ELR (cell line): ENCODE measurements around the gene ATP6V1F.

Experiments
- DNase-seq: peaks from one replicate; pipeline ENCODE4 v3.0.0-alpha.2; 2015; ENCODE audit warnings: low read depth

Gene ATP6V1F

DNA sequence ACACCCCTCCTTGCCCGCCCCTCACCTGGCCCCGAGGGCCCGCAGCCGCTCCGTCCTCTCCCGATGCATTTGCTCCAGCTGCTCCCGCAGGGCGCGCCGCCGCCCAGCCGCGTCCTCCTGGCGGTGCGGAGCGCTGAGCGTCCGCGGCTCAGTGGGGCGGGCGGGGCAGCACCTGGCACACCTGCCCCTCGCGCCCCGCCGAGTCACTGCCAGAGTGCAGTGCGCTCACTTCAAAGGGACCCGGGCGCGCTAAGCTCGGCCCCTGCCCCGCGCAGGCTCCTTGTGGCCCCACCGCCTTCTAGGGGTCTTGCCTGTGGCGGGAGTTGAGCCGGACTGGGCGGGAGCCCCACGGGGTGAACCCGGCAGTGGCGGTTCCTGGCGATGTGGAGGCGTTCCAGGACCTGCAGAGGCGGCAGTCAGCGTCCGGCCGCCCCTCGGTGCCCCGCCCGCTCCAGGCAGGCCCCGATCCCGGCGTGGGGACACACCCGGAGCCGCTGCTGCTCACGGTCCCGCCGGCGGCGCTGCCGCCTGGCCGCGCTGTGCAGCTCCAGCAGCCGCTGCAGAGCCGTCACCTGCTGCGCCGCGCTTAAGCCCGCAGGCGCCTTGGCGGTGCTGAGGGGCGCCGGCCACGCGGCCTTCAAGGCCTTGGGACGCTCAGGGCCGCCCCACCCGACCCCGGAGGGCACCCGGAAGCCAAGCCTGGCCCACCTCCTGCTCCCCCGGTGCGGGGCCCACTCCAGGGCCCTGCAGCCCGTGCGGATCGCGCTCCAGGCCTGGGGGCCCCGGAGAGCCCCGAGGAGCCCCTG lies 6.7 kb downstream of the ATP6V1F start:
- DNase-seq: peak; percentile 45

DNA sequence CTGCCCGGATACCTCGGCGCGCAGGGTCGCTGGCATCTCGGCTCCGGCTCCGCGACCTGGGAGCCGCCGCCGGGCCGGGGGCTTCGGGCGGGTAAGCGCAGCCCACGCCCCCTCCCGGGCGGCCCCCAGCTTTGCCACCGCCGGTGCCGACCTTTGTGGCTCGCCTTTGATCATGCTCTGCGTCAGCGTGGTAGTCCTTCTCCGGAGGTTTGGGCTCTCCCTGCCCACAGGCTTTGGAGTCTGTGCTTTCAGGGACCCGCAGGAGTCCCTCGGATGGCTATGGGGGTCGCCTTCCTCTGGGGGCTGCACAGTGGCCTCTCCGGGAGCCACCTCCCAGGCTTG lies 7.3 kb downstream of the ATP6V1F start:
- no peak for DNase-seq

DNA sequence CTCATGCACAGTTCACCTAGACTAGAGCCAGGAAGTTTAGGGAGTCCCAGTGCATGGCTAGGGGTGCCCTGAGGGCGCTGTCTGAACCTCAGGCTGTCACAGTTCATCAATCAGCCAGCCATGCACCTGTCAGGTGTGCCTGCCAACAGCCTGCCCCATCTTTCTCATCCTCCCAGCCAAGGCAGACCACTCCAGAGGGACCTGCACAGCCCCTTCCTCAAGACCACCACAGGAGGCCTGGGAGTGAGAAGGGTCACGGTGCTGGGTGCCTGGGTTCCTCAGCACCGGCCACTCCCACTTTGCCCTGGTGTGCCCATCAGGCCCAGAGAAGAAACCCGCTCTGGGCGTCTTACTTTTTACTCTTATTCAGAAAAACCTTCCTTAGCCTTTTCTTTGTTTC lies 8.4 kb downstream of the ATP6V1F start:
- no peak for DNase-seq

DNA sequence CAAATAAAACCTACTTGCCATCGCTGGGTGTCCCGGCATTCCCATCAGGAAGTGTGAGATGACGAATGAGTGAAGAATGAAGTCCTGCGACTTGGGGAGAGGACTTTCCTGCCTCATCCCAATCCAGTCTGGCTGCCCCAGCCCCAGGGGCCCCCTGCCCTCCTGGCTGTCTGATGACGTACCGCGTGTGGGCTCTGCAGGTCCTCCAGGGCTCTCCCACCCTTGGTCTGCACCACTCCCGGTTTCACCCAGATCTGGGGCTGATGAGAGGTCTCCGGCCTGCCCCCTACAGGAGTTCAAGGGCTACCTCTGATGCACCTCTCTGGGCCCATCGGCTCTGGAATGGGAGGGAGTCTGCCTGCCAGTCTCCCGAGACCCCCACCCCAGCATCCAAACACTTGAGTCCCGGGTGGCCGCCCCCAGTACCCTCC lies 9.8 kb downstream of the ATP6V1F start:
- peak; percentile 19 for DNase-seq

DNA sequence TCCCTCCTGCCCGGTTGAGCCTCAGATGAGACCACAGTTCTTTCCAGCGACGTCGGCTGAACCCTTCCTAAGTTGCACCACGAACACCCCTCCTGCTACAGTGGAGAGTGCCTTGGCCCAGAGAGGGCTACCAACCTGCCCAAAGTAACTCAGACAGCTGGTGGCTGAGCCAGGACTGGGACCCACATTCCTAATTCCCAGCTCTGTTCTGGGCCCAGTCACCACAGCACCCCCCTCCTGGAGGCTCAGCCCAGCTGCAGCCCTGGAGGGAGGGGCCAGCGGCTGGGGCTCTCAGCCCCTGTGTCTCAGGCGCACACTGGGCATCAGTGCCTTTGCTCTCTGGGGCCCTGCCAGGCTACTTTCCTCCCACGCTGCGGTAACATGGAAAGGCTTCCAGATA lies 10.6 kb downstream of the ATP6V1F start:
- DNase-seq: no peak

DNA sequence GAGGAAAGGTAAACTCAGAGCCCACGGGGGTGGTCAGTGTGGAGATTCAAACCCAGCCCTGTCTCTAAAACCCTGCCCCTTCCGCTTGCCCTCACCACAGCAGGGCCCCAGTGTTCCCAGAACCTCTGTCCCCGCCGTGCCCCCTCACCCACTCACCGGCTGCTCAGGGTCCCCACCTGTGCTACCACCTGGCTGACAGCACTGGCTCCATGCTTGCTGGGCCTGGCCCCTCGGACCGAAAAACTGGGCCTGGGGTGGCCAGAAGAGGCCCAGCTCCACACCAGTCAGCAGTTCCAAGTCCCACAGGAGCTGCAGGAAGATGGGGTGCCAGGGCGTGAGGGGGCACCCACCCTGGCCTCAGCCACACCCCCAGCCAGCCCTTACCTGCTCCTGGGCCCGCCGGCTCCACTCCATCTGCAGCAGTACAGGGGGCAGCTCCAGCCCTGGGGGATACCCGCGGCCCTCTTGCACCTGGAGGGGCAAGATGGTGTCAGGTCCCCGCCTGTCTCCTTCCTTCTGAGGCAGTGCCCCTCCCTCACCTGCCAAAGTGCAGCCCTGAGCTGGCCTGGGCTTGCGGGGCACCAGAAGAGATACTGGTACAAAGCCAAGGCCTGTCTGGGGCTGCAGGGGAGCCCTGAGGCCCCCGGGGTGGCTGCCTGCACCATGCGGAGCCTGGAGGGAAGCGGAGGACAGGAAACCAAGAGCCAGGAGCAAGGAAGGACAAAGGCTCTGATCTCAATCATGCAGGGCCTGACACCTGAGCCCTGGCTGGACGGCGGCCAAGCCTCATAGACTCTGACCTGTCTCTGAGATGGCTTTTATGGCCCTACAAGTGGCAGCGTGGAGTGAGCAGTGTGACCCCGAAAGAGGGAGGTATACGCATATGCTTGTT lies 11.7 kb downstream of the ATP6V1F start:
- DNase-seq: no peak

DNA sequence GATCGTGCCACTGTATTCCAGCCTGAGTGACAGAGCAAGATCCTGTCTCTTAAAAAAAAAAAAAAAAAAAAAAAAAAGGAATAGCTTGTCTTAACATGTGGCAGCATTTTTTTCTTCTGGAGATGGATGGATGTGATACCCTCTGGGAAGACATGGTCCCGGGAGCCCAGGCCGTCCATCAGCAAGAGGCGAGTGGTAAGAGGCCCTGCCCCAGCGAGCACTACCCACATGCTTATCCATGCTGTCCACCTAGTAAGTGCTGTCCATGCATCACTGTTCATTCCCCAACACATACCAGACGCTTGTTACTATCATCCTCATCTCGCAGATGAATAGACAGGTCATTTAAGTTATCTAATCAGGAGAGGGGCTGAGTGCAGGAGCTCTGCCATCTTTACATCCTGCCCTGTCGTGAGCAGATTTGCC lies 12.9 kb downstream of the ATP6V1F start:
- no peak for DNase-seq

DNA sequence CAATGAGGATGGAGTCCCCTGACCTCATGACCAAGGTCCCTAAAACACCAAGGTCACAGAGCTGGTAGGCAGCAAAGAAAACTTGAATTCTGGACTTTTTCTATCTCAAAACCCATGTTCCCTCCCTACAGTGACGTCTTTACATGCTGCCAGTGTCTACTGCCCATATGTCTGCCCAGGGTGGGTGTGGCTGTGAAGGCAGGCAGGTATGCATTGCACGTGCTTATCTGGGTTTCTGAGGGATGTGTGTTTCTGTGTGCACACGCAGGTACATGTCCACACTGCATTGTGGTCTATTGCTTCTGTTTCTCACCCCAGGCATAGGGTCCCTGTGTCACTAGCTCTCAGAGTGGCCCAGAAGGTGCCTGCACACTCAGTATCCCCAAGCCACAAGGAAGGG lies 13.5 kb downstream of the ATP6V1F start:
- DNase-seq: no peak

DNA sequence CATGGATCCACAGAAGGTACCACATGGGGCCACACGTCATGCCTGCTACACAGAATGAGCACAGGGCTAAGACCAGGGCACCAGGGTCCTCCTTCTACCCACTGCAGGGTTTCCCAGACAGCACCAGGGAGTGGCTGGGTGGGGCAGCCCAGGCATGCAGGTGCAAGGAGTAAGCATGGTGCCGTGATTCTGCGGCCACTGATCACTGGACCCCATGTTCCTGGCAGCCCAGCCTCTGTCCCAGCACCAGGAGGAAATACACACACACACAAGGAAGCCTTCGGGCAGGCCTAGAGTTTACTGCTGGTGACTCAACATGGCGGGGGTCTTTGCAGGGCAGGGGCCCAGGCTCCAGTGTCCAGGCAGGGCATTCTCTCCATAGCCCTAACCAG lies 13.9 kb downstream of the ATP6V1F start:
- DNase-seq: no peak

DNA sequence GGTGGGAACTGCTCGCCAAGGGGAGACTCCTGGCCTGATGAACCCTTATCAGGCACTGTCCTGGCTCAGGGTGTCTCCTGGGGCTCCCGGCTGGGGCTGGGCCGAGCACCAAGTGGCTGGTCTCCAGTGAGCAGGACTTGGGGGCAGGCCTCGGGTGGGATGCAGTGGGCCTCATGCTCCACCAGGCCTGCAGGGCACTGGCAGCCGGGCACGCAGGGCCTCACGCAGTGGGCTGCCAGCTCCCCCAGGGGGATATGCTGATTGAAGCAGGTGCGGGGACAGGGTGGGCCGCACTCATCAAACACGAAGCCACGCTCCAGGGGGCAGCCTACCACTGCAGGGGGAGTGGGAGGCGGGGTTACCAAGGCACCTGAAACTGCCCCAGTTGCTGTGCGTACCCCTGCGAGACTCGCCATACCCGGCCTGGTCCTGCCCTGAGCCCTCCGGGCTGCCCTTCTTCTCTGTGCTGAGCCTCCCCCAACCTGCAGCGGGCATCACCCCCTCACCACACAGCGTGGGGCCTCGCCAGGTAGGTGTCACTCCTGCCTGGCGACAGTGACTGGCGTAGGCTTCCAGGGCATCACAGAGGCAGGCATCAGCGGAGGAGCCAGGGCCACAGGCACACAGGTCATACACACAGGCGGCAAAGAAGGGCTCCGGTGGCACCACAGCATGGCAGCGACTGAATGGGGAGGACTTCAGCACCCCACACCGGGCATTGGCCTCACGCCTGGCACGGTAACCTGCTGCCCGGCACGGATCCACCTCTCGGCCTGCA lies 14.5 kb downstream of the ATP6V1F start:
- DNase-seq: no peak

DNA sequence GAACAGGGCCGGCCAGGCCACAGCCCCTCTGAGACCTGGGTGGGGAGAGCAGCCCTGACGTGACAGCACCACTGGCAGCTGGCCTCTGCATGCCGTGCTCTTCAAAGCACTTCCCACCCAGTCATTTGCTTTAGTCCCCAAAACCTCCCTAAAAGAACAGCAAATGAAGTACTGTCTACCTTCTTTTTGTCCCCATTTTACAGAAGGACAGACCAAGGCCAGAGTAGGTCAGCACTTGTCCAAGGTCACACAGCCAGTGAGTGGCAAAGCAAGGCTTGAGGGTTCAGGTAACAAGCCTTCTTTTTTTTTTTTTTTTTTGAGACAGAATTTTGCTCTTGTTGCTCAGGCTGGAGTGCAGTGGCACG lies 15.1 kb downstream of the ATP6V1F start:
- no peak for DNase-seq

DNA sequence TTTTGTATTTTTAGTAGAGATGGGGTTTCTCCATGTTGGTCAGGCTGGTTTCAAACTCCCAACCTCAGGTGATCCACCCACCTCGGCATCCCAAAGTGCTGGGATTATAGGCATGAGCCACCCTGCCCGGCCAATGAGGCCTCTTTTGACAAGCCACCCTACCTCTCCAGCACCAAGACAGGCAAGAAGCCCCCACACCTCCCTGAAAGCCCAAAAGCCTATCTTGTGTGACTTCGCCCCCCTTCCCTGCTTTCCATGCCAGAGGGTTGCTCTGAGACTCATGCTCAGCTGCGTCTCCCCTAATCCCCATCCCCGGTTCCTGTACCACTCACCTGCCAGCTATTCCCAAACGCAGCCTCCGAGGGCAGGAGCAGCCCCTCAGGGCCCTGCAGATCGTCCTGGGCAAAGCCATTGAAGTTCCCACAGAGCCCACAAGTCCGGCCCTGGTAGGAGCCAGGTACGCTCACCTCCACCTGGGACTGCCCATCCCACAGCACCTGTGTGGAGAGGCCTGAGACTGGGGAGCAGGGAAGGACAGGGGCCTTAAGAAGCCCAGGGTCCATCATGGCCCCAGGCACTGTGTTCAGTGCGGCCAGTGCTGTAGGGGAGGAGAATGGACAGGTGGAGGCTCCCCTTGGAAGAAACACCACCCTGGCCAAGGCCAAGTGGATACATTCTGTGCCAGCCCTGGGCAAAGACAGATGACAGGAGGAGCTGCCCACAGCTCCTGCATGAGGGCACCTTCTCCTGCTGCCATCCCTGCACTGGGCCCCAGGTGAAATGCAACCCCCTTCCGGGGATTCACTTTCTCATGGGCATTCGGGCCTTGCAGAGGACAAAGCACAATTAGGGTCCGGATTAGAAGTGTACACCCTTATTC lies 15.8 kb downstream of the ATP6V1F start:
- DNase-seq: no peak

DNA sequence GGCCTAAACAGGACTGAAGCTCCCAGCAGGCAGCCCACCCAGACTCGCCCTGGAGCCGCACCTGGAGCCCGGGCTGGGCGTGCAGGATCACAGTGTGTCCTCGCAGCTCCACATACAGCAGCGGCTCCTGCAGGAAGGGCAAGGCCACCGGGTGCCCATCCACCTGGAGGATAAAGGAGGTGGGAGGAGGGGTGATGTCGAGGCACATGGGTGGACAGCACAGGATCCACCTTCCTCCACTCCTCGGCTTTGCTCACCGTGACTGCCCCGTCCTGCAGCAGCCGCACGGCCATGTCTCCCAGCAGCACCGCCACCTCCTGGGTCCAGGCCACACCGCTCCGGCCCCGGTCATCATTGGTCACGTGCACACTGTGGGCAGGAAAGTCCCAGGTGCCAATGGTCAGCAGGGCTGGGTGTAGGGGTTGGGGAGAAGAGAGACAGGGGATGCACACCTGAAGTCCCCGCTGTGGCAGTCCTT lies 16.8 kb downstream of the ATP6V1F start:
- no peak for DNase-seq

DNA sequence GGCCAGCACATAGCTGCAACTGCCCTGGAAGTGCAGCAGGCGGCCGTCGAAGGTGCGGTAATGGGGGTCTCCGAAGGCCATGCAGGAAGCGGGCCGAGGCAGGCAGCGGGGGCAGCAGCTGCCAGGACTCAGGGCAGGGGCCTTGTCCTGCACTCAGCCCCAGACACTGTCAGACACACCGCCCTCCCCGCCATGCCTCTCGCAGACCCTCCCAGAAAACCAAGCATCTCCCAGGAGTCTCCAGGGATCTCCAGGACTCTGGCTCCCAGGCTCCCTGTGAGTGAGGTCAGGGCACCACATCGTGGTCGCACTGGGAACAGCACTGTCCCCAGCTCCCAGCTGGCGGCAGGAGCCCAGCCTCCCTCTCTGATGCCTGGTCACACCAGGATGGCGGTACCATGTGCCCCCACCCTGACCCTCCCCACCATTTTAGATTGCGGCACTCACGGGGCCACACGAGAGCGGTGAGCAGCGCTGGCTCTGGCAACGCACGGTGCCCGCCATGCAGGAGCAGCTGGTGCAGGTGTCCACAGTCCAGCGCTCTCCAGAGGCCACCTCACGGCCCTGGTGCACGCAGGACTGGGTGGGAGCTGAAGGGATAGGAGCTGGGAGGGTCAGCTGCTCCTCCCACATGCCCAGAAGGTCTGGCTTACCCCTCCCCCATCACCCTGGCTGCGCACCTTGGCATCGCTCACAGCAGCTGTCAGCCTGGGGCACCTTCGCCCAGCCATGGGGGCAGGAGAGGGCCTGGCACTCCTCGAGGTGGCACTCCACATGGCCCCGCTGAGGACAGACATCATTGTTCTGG lies 17.5 kb downstream of the ATP6V1F start:
- DNase-seq: peak; percentile 72

DNA sequence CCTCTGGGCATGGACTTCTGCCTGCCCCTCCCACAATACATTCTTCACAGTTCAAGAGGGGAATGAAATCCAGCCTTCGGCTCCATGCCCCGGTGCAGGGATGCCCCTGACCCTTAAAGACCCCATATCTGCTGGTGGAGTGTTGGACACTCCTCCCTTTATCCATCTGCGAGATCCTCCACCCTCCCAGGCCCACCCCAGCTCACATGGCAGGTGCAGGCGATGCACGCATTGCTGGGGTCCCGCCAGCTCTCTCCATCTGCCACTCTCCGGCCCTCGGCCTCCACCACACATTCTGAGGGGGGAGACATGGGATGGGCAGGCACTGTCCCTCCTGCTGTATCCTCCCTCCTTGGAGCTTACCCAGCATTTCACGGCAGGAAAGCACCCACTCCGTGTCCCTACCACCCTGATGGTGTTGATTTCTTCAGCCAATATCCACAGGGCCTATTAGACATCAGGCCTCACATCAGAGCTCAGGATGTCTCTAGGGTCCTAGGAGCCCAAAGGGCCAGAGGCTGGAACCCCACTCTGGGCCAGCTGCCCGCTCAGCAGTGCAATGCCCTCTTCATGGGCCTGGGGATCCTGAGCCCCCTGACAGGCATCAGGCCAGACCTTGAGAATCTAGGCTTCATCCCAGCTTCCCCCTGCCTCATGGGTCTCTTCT lies 18.3 kb downstream of the ATP6V1F start:
- DNase-seq: no peak

DNA sequence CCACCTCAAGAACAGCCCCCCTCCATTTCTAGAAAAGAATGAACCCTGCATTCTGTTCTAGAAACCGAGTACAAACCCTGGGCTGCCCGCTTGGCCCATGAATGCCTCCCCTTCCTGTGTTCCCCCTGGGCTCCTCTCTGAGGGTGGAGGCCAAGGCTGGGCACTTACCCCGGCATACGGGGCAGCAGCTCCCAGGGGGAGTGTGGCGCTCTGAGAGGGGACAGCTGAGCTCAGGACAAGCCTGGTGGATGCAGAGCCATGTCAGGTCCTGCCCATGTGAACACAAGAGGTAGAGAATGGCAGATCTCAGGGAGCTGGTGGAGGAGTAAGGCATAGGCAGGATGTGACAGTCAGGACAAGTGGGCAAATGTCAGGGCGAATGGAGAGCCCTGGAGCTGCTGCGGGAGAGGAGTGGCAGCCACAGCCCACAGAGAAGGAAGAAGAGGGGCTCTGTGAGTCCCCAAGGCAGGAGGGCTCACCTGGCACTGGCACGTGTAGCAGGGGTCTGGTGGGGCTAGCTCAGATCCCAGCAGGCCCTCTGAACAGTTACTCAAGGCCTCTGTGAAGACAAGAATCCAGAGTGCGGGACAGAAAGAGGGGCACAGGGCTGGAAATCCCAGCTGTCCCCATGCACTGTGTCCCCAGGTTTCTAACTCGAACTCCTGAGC lies 18.9 kb downstream of the ATP6V1F start:
- no peak for DNase-seq

DNA sequence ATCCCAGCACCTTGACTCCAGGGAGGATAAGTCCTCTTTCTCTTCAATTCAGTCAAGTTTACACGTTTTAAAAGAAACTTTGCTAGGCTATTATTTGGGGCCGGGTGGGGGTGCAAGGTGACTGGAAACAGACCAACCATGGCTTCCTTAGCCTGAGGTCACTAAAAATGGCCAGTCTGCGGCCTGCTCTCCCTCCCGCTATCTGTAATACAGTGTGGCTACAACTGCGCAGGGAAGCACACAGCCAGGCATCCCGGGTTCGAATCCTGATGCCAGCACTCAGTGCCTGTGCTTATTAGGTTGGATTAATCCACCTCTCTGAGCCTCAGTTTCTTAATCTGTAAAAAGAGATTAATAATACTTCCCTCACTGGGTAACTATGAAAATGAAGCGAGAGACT lies 19.5 kb downstream of the ATP6V1F start:
- no peak for DNase-seq

DNA sequence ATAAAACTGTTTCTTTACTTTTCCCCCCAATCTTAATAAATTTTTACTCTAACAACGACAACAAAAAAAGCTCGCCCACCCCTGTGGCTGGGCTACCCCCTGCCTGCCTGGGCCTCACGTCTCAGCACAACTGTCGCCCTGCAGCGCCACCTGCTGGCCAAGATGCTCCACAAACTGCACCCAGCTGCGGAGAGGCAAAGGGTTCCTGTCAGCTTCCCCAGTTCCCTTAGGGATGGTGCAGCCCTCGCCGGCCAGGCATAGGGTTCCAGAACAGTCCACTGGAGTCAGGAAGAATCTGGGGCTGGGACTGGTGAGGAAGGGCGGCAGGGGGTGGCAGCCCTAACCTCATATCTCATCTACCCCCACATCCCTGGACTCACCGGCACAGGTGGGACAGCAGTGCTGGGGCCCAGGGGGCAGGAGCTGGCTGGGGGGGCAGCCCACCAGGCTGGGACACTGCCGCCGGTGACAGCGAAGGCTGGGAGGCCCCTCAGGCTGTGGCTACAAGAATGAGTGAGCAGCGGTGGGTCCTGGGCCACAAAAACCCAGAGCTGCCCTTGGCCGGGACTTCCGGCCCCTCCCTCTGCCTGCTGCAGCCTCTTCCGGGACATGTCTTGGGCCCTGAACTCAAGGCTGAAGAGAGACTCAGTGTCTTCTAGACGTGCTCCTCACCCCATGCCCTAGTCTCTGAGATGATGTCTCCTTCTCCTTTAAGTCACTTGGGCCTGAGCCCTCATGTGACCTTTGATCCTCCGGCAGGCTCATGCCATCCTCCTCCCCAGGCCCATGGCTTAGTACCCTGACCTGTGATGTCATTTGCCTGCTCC lies 21.2 kb downstream of the ATP6V1F start:
- DNase-seq: peak; percentile 75
